ENCODE data around the gene KIF2A. TPM values are rescaled to one million over a fixed set of nuclear protein-coding genes. Genes with fewer than 3 reads are reported as not detected.
A peak's percentile ranks its signal among the peaks of the same experiment; 100 is the strongest.

The KIF2A gene
- total and polyA plus RNA-seq, 2 of the 8 experiments (the other 6 are each of a cell fraction or from before 2014, with no cell fraction given): 18.4 to 97.1 TPM

GRCh38 chr5:62271870-62272269 is 34.1 kb upstream of the KIF2A start:
- Histone ChIP-seq H3K4me1 (replicated peaks in 1 of 4; ENCODE audit: control insufficient read depth in 3 of 4, insufficient read depth in 4 of 4, low read length in 3 of 4) (no peaks in the 10 kb centered on the region), H3K36me3 (ENCODE audit: control insufficient read depth in 2 of 4, insufficient read depth in 4 of 4, low read length in 3 of 4) (no peaks in the 10 kb centered on the region), H3K4me2 (ENCODE audit: insufficient read depth in 1 of 2, low read depth in 2 of 2, low read length in 2 of 2) (no peak overlapping the region), H4K91ac (replicated peaks; ENCODE audit: insufficient read length, low read length) (no peak overlapping the region), H4K5ac (ENCODE audit: insufficient read length, low read depth, low read length) (no peak overlapping the region), H3K23ac (ENCODE audit: insufficient read length) (no peak overlapping the region), H3K9me3 (ENCODE audit: insufficient read depth in 2 of 2, low read depth in 1 of 2, low read length in 1 of 2) (no peaks in the 10 kb centered on the region), H3K27me3 (replicated peaks in 1 of 4; ENCODE audit: control insufficient read depth in 3 of 4, extremely low read depth in 1 of 4, insufficient read depth in 3 of 4, low read length in 3 of 4) (no peaks in the 10 kb centered on the region; a peak in 1 of 7 replicates), H2BK15ac (ENCODE audit: low read length) (no peak overlapping the region), H4K20me1 (replicated peaks in 1 of 2; ENCODE audit: control insufficient read depth in 1 of 2, insufficient read depth in 2 of 2, low read length in 2 of 2) (no peaks in the 10 kb centered on the region), H3K14ac (ENCODE audit: insufficient read length) (no peak overlapping the region), H3K4ac (replicated peaks; ENCODE audit: insufficient read length, low read depth, low read length) (no peak overlapping the region), H3K23me2 (ENCODE audit: low read depth, low read length) (no peaks in the 10 kb centered on the region), H3K9ac (replicated peaks in 1 of 4; ENCODE audit: extremely low read depth in 1 of 4, low read depth in 3 of 4, low read length in 3 of 4) (no peak overlapping the region), H2BK5ac (ENCODE audit: low read depth, low read length) (no peak overlapping the region), H3K27ac (ENCODE audit: low read depth, low read length) (no peak overlapping the region), H3K79me2 (ENCODE audit: control insufficient read depth in 1 of 2, insufficient read depth in 2 of 2, low read length in 2 of 2) (no peaks in the 10 kb centered on the region), H2AK5ac (ENCODE audit: low read depth, low read length) (no peak overlapping the region), H3K18ac (ENCODE audit: extremely low read depth, low read length) (no peak overlapping the region), H3K4me3 (ENCODE audit: extremely low read depth in 1 of 4, insufficient read depth in 2 of 4, low read depth in 3 of 4, low read length in 4 of 4) (no peak overlapping the region), H4K8ac (ENCODE audit: extremely low read depth, insufficient read depth, low read length) (no peak overlapping the region), H3K79me1 (ENCODE audit: low read depth, low read length) (no peaks in the 10 kb centered on the region), H2BK20ac (ENCODE audit: low read length) (no peak overlapping the region), H2BK120ac (replicated peaks; ENCODE audit: low read depth, low read length) (no peak overlapping the region), H3K56ac (replicated peaks; ENCODE audit: insufficient read length, low read depth, low read length) (no peak overlapping the region), H2AFZ (ENCODE audit: low read length) (no peak overlapping the region), H2BK12ac (ENCODE audit: low read depth, low read length) (no peak overlapping the region)
- no peak for FAIRE-seq
- 63% methylated on average over 3 of the region's 3 CpGs; no CpG with 5 or more reads in 1 of the 2 experiments for WGBS, 2 experiments (ENCODE audit: extremely low coverage in 1 of 2, insufficient coverage in 1 of 2, insufficient read length in 1 of 2, insufficient replicate concordance in 2 of 2, low coverage in 1 of 2, low lambda C conversion rate in 2 of 2, missing lambda C conversion rate in 1 of 2)
- TF ChIP-seq, protein P1, sequence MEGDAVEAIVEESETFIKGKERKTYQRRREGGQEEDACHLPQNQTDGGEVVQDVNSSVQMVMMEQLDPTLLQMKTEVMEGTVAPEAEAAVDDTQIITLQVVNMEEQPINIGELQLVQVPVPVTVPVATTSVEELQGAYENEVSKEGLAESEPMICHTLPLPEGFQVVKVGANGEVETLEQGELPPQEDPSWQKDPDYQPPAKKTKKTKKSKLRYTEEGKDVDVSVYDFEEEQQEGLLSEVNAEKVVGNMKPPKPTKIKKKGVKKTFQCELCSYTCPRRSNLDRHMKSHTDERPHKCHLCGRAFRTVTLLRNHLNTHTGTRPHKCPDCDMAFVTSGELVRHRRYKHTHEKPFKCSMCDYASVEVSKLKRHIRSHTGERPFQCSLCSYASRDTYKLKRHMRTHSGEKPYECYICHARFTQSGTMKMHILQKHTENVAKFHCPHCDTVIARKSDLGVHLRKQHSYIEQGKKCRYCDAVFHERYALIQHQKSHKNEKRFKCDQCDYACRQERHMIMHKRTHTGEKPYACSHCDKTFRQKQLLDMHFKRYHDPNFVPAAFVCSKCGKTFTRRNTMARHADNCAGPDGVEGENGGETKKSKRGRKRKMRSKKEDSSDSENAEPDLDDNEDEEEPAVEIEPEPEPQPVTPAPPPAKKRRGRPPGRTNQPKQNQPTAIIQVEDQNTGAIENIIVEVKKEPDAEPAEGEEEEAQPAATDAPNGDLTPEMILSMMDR (IDR thresholded peaks at IDR 0.05; ENCODE audit: control extremely low read depth in 1 of 3, insufficient read depth in 1 of 3, low read depth in 1 of 3, low read length in 3 of 3): peak in 1 of 3 experiments; percentile 15; a peak in 1 of 4 replicates
- TF ChIP-seq RXRA (IDR thresholded peaks at IDR 0.05; ENCODE audit: insufficient read depth, low read depth, low read length): no peak
- DNase-seq (ENCODE audit: low read depth in 1 of 2, low spot score in 2 of 2): no peak
- POLR2A ChIA-PET (ENCODE audit: partially characterized antibody): no interaction called here
- CTCF ChIA-PET (ENCODE audit: partially characterized antibody): interaction anchor here (0.6 to 2.3 kb wide), 3 partner anchors 10 to 223 kb away, joined by 3 to 7 read pairs (median 4); no protein-coding TSS in a partner anchor

Measured in H1 (cell line).